ENCODE data around the gene FGF1. TPM values are rescaled to one million over a fixed set of nuclear protein-coding genes. Genes with fewer than 3 reads are reported as not detected.

Gene FGF1
- total RNA-seq, 2 experiments from 2014 or later = not detected

DNA sequence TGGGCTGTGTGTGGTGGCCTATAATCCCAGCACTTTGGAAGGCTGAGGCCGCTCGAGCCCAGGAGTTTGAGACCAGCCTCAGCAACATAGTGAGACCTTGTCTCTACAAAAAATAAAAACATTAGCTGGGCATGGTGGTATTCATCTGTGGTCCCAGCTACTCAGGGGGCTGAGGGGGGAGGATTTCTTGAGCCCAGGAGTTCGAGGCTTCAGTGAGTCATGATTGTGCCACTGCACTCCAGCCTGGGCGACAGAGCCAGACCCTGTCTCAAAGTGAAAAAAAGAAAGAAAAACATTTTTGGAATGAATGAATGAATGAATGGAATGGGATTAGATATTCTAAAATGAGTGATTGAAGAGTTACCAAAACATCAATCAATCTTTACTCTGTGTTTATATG is 85.8 kb downstream of the FGF1 start:
- peaks cover 4 to 11% of the 10 kb centered on the region in 2 experiments for H3K27me3 ChIP-seq (ENCODE audit: control insufficient read depth in 1 of 2, insufficient read depth in 2 of 2, low read length in 2 of 2)
- no peak for DNase-seq
- no peaks in the 10 kb centered on the region for H3K9me3 ChIP-seq (ENCODE audit: control insufficient read depth in 1 of 2, insufficient read depth in 1 of 2, low read length in 2 of 2)
- no peaks in the 10 kb centered on the region for H3K4me1 ChIP-seq (ENCODE audit: insufficient read depth, low read length)
- H3K9me3 Mint-ChIP-seq = no peaks in the 10 kb centered on the region
- H3K27ac Mint-ChIP-seq = no peak overlapping the region
- POLR2A ChIA-PET = no interaction called here
- H3K36me3 Mint-ChIP-seq (ENCODE audit: low read depth) = no peaks in the 10 kb centered on the region
- TF ChIP-seq, protein P1, sequence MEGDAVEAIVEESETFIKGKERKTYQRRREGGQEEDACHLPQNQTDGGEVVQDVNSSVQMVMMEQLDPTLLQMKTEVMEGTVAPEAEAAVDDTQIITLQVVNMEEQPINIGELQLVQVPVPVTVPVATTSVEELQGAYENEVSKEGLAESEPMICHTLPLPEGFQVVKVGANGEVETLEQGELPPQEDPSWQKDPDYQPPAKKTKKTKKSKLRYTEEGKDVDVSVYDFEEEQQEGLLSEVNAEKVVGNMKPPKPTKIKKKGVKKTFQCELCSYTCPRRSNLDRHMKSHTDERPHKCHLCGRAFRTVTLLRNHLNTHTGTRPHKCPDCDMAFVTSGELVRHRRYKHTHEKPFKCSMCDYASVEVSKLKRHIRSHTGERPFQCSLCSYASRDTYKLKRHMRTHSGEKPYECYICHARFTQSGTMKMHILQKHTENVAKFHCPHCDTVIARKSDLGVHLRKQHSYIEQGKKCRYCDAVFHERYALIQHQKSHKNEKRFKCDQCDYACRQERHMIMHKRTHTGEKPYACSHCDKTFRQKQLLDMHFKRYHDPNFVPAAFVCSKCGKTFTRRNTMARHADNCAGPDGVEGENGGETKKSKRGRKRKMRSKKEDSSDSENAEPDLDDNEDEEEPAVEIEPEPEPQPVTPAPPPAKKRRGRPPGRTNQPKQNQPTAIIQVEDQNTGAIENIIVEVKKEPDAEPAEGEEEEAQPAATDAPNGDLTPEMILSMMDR (IDR thresholded peaks at IDR 0.05) = no peak
- H3K4me1 Mint-ChIP-seq (ENCODE audit: low read depth) = no peaks in the 10 kb centered on the region
- ATAC-seq (ENCODE audit: poor library complexity) = no peak
- CTCF ChIA-PET = no interaction called here
- no peak overlapping the region for H3K4me3 ChIP-seq (ENCODE audit: low read length)
- peaks cover 32% of the 10 kb centered on the region for H3K27me3 Mint-ChIP-seq
- intact Hi-C loops (cut with DNase I, micrococcal nuclease) = loop anchor here in 1 of 2 experiments (10.0 kb wide), 1 partner anchor 445 kb away; no protein-coding TSS in a partner anchor
- H3K36me3 ChIP-seq (ENCODE audit: insufficient read depth, low read length) = no peaks in the 10 kb centered on the region
- no peak overlapping the region for H3K4me3 Mint-ChIP-seq
- no peak overlapping the region for H3K27ac ChIP-seq (ENCODE audit: low read depth in 1 of 2, low read length in 2 of 2)

DNA sequence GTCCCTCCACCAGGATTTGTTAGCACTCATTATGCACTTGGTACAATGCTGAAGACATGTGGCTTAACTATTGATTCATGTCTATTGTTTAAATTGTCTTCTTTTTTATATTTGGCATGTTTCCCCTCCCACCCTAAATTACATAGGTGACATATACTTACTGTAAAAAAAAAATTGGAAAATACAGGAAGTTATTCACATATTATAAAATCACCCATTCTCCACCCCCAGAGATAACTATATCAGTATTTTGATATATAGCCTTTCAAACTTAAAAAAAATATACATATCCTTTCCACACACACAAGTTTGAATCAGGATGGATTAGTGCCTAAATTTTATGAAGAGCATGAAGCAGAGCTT is 87.6 kb downstream of the FGF1 start:
- no peaks in the 10 kb centered on the region for H3K36me3 Mint-ChIP-seq (ENCODE audit: low read depth)
- TF ChIP-seq, protein P1 (IDR thresholded peaks at IDR 0.05) = no peak
- CTCF ChIA-PET = no interaction called here
- Histone ChIP-seq H3K27me3 (ENCODE audit: control insufficient read depth in 1 of 2, insufficient read depth in 2 of 2, low read length in 2 of 2) (peaks cover 4 to 9% of the 10 kb centered on the region in 2 experiments), H3K4me3 (ENCODE audit: low read length) (no peak overlapping the region), H3K36me3 (ENCODE audit: insufficient read depth, low read length) (no peaks in the 10 kb centered on the region), H3K27ac (ENCODE audit: low read depth in 1 of 2, low read length in 2 of 2) (no peak overlapping the region), H3K9me3 (ENCODE audit: control insufficient read depth in 1 of 2, insufficient read depth in 1 of 2, low read length in 2 of 2) (no peaks in the 10 kb centered on the region), H3K4me1 (ENCODE audit: insufficient read depth, low read length) (no peaks in the 10 kb centered on the region)
- no peak for ATAC-seq (ENCODE audit: poor library complexity)
- DNase-seq = no peak
- POLR2A ChIA-PET = no interaction called here
- no peak overlapping the region for H3K4me3 Mint-ChIP-seq
- H3K9me3 Mint-ChIP-seq = no peaks in the 10 kb centered on the region
- H3K4me1 Mint-ChIP-seq (ENCODE audit: low read depth) = no peaks in the 10 kb centered on the region
- H3K27me3 Mint-ChIP-seq = peaks cover 32% of the 10 kb centered on the region
- H3K27ac Mint-ChIP-seq = no peak overlapping the region
- intact Hi-C loops (cut with DNase I, micrococcal nuclease) = no loop called here

DNA sequence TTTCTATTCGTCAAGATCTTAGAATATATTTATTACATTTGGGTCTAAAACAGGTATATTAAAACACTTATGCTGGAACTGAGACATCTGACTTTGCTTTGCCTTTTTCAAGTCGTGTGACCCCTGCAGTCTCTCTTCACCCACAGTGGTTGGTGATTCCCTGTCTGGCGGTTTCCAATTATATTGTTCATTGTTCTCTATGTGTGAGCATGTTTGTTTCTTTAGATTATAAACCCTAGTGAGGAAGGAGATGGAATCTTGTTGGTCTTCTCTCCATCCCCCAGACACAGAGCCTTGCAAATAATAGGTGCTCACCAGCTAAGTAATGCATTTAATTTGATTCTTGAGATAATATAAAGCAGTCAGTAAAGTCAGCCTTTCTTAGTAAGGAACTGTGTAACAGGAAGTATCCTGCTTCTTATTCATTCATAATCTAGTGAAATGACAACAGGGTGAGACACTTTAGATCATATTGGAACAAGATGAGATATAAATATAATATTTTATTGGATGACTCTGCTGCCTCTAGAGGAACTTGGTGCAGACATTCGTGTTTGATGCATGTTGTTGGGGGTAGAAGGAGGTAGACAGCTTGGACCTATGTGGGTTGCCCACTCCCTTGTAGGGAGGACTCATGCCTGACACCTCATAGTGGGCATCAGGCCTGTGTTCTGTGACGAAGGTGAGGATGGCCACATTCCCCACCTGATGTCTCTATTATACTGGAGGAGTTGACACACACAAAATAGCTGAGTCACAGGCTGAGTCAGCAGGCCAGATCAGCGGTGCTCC is 88.1 kb downstream of the FGF1 start:
- Histone ChIP-seq H3K27me3 (ENCODE audit: control insufficient read depth in 1 of 2, insufficient read depth in 2 of 2, low read length in 2 of 2) (peaks cover 4 to 9% of the 10 kb centered on the region in 2 experiments), H3K27ac (ENCODE audit: low read depth in 1 of 2, low read length in 2 of 2) (no peak overlapping the region), H3K4me1 (ENCODE audit: insufficient read depth, low read length) (no peaks in the 10 kb centered on the region), H3K4me3 (ENCODE audit: low read length) (no peak overlapping the region), H3K36me3 (ENCODE audit: insufficient read depth, low read length) (no peaks in the 10 kb centered on the region), H3K9me3 (ENCODE audit: control insufficient read depth in 1 of 2, insufficient read depth in 1 of 2, low read length in 2 of 2) (no peaks in the 10 kb centered on the region)
- Mint-ChIP-seq H3K27me3 (peaks cover 32% of the 10 kb centered on the region), H3K4me3 (no peak overlapping the region), H3K36me3 (ENCODE audit: low read depth) (no peaks in the 10 kb centered on the region), H3K27ac (no peak overlapping the region), H3K4me1 (ENCODE audit: low read depth) (no peaks in the 10 kb centered on the region), H3K9me3 (no peaks in the 10 kb centered on the region)
- intact Hi-C loops (cut with DNase I, micrococcal nuclease) = no loop called here
- DNase-seq (peak in 1 of 14 experiments; percentile 7), ATAC-seq (ENCODE audit: poor library complexity) (no peak)
- ChIA-PET CTCF (no interaction called here), POLR2A (no interaction called here)
- TF ChIP-seq, protein P1 (IDR thresholded peaks at IDR 0.05) = no peak
